Effector CD4-positive, alpha-beta T cell (primary cell): ENCODE data around the gene PSRC1.

ENCODE experiments used
- DNase-seq: peaks from one replicate; pipeline ENCODE4 v3.0.0-alpha.2; 2020

Gene PSRC1

DNA sequence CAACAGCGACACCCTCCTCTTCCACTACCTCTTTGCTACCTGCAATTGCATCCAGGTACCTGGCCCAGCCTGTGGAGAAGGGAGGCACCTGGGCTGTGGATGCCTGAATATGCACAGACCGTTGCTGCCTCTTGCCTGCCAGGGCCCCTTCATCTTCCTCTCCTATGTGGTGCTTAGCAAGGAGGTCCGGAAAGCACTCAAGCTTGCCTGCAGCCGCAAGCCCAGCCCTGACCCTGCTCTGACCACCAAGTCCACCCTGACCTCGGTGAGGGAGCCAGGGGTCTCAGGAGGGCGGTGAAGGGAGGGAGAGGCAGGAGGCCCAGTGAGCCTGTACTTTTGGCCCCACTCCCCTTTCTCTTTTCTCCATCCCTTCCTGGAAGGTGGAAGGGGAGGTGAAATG lies 11.5 kb downstream of the PSRC1 start:
- no peak for DNase-seq

DNA sequence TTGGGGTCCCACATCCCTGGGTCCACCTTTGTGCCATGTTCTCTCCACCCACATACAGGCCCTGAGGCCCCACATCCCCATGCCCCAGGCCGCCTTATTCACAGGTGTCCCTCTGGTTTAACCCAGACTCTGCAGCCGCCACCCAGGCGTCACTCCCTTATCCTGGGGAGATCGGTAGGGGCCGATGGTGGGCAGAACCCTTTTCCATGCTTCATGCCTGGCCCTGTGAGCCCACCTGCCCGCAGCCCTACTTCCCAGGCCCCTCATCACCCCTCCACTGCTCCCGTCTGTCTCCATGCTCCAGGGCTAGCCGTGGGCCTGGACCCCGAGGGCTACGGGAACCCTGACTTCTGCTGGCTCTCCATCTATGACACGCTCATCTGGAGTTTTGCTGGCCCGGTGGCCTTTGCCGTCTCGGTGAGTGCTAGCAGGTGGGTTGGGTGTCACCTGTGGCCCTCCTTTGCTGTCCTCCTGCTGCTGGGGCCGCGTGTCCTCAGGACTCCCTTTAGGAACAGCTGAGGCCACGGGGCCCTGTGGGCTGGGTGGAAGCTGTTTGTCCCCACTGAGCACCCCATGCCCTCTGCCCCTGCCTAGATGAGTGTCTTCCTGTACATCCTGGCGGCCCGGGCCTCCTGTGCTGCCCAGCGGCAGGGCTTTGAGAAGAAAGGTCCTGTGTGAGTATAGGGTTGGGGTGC lies 12.2 kb downstream of the PSRC1 start:
- DNase-seq: no peak

DNA sequence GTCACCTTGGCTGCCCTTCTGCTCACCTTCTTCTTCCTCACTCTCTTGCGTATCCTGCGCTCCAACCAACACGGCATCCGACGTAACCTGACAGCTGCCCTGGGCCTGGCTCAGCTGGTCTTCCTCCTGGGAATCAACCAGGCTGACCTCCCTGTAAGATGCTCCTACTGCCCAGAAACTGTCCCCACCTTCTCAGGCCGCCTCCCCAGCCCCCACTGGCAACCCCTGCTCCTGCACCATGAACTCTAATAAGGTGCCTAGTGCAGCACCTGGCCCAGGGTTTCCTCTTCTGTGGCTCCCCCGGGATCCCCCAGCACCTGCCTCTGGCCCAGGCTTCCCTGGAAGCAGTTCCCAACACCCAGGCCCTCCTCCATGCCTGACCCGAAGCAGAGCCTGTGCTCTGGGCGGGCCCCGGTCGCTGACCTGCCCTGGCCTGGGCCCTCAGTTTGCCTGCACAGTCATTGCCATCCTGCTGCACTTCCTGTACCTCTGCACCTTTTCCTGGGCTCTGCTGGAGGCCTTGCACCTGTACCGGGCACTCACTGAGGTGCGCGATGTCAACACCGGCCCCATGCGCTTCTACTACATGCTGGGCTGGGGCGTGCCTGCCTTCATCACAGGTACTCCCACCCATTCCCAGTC lies 12.8 kb downstream of the PSRC1 start:
- DNase-seq: no peak

DNA sequence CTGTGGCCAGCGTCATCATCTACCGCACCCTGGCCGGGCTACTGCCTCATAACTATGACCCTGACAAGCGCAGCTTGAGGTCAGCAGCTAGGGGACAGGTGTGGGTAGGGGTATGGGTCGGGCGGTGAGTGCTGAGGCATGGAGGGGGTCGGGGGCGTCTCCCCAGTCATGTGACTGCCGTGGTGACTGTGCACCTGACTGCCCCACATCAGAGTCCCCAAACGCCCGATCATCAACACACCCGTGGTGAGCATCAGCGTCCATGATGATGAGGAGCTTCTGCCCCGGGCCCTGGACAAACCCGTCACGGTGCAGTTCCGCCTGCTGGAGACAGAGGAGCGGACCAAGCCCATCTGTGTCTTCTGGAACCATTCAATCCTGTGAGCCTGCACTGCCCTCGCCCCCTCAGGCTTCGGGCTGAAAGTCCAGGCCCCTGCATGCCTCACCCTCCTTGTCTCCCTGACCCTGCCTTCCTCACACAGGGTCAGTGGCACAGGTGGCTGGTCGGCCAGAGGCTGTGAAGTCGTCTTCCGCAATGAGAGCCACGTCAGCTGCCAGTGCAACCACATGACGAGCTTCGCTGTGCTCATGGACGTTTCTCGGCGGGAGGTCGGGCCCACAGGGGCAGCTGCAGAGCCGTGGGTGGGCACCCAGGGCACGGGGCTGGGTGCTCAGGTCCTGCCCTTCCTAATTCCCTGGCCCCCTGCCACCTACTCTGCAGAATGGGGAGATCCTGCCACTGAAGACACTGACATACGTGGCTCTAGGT lies 13.5 kb downstream of the PSRC1 start:
- DNase-seq: no peak

GRCh38 chr1:109268431-109269211 lies 14.3 kb downstream of the PSRC1 start:
- no peak for DNase-seq

DNA sequence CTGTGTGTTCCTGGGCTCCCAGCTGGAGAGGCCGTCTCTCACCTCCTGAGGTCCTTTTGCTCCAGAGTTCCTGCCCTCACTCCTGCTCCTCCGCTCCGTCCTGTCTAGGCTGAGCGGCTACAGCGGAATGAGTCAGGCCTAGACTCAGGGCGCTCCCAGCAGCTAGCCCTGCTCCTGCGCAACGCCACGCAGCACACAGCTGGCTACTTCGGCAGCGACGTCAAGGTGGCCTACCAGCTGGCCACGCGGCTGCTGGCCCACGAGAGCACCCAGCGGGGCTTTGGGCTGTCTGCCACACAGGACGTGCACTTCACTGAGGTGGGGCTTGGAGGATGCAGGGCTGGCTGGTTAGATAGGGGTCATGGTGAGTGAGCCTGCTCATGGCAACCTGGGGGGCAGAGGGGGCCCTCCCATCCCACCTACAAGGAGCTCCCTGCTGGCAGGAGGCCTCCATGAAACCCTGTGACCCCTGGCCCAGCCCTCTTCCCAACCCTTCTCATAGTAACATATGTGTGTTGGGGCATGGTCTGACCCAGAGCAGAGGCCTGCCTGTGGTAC lies 15.1 kb downstream of the PSRC1 start:
- DNase-seq: no peak

DNA sequence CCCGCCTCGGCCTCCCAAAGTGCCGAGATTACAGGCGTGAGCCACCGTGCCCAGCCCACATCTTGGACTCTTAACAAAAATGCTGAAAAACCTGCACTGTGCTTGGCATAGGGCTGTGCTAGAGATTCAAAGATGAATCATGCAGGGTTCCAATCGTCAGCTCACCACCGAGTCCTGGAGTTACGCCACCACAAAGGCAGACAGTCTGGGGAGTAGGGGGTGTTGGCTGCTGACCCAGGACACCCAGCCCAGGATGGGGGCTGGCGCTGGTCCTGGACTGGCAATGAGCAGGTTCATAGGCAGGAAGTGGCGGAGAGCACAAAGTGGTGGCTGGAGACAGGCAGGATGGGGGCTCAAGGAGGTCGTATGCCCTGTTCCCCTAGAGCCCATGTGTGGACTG lies 16.0 kb downstream of the PSRC1 start:
- DNase-seq: no peak

- DNase-seq: no peak
Measured at GRCh38 chr1:109265741-109266330, 17.1 kb downstream of the PSRC1 start.

DNA sequence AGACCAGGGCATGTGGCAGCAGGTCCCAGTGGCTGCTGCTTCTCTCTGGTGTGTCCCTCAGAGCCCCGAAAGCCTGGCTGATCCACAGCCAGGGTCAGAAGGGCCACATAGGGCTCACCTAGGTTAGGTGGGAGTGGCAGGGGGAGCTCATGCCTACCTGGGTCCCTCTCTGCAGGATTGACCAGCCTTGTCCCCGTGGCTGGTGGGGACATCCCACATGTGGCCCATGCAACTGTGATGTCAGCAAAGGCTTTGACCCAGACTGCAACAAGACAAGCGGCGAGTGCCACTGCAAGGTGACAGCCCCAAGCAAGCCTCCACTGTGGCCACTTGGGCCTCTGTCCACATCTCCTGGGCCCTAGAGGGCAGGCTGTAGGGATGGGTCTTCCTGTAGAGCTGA lies 17.9 kb downstream of the PSRC1 start:
- no peak for DNase-seq

DNA sequence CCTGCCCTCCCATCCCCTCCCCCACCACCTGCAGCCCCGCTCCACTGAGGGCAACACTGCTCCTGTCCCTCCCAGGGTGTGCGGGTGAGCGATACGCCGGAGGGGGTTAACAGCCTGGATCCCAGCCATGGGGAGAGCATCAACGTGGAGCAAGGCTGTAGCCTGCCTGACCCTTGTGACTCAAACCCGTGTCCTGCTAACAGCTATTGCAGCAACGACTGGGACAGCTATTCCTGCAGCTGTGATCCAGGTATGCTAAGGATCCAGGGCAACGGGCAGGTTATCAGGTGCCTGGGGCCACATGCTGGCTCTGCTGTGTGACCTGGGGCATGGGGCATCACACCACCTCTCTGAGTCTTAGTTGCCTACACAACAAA lies 18.6 kb downstream of the PSRC1 start:
- DNase-seq: no peak

- peak; percentile 70 for DNase-seq
Measured at GRCh38 chr1:109263597-109264378, 19.2 kb downstream of the PSRC1 start.

DNA sequence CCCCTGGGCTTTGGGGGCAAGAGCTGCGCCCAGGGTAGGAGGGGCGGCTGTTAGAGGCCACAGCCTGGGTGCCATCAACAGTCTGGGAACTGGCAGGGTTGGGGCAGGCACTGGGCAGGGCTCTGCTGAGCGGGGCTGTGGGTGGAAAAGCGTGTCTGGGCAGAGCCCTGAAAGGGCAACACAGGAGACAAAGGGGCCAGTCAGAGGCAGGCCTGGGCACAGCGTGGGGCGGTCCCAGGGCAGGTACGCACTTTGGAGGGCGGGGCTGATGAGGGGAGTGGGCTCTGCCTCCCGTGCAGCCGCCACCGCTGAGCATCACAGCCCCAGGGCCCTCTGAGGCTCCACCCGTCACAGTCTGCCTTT lies 19.7 kb downstream of the PSRC1 start:
- no peak for DNase-seq

DNA sequence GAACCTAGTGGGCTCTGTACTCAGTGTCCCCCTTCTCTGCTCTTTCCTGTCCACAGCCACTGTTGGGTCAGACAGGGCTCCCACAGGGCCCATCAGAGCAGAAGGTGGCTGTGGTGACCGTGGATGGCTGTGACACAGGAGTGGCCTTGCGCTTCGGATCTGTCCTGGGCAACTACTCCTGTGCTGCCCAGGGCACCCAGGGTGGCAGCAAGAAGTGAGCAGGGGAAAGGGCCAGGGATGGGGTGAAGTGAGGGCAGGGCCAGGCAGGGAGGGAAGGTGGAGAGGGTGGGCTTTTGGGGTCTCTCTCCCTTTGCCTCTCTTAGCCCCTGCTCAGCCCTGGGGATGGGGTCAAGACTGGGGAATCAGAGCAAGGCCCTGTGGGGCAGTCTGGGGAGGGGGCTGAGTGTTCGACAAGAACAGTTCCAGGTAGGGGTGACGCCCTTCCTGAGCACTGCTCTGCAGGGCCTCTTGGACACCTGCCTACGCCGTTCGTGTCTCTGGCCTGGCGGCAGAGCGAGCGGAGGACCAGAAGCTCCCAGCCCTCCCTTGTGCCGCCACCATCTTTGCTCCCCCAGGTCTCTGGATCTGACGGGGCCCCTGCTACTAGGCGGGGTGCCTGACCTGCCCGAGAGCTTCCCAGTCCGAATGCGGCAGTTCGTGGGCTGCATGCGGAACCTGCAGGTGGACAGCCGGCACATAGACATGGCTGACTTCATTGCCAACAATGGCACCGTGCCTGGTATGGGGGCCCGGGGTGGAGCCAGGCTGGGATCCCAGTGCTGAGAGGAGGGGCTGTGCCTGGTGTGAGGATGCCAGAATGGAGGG lies 20.5 kb downstream of the PSRC1 start:
- DNase-seq: no peak

- no peak for DNase-seq
Measured at GRCh38 chr1:109261578-109261977, 21.4 kb downstream of the PSRC1 start.

DNA sequence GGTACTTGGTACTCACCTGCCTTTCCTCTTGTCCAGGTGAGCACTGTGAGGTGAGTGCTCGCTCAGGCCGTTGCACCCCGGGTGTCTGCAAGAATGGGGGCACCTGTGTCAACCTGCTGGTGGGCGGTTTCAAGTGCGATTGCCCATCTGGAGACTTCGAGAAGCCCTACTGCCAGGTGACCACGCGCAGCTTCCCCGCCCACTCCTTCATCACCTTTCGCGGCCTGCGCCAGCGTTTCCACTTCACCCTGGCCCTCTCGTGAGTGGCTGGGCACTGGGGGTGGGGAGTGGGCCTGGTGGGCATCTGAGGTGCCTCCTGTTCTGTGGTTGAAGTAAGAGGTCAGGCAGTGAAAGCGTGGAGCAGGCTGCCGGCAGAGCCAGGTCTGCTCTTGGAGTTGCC lies 21.9 kb downstream of the PSRC1 start:
- DNase-seq: no peak

DNA sequence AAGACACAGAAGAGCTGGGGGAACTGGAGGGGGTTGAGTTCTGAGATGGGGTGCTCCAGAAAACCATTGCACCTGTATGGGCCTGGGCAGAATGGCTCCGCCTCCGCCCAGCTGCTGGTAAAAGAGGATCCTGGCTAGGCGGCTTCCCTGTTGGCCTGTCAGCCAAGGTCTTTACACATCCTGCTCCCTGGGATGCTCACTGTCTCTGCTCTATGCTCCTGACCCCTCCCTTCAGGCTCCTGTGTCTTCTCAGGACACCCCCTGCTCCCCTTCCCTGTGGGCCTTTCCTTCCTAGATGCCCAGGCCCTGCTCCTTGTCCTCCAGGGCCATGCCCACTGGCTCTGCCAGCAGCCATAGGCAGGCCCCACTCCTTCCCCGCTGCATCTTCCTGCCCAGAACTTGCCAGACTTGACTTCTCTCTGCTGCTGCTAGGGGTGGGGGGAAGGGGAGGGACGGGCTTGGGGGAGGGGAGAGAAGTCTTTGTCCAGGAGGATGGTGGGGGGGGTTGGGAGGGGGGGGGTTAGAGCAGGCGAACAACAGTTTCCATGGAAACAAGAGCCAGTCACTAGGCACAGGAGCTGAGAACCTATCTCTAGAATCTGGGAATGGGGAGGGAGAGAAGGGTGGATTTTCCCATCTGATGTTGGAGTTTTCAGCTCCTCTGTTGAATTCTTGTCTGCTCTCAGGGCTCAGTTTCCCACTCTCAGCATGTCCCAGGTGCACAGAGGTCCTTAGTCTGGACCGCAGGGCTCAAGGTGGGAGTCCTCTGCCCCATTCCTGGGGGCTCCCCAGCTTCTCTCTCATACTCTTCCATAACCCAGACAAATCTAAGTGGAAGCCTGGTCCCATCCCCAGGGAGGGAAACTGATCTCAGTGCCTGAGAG lies 23.0 kb downstream of the PSRC1 start:
- DNase-seq: no peak

DNA sequence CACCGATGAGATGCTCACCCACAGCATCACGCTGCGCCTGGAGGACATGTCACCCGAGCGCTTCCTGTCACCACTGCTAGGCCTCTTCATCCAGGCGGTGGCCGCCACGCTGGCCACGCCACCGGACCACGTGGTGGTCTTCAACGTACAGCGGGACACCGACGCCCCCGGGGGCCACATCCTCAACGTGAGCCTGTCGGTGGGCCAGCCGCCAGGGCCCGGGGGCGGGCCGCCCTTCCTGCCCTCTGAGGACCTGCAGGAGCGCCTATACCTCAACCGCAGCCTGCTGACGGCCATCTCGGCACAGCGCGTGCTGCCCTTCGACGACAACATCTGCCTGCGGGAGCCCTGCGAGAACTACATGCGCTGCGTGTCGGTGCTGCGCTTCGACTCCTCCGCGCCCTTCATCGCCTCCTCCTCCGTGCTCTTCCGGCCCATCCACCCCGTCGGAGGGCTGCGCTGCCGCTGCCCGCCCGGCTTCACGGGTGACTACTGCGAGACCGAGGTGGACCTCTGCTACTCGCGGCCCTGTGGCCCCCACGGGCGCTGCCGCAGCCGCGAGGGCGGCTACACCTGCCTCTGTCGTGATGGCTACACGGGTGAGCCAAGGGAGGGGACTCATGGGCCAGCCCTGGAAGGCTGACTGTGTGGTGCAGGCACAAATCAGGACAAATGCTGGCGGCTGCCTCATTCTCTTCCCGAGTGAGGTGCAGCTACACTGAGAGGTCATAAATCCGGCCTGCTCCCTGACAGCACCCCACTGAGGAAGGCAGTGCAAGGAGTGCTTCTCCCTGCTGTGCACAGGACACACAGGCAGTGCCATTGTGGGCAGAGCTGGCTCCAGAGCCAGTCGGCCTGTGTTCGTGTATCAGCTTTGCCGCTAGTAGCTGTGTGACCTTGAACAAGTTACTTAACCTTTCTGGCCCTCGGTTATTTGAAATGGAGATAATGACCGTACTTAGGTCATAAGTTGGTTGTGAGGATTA lies 24.2 kb downstream of the PSRC1 start:
- DNase-seq: no peak

DNA sequence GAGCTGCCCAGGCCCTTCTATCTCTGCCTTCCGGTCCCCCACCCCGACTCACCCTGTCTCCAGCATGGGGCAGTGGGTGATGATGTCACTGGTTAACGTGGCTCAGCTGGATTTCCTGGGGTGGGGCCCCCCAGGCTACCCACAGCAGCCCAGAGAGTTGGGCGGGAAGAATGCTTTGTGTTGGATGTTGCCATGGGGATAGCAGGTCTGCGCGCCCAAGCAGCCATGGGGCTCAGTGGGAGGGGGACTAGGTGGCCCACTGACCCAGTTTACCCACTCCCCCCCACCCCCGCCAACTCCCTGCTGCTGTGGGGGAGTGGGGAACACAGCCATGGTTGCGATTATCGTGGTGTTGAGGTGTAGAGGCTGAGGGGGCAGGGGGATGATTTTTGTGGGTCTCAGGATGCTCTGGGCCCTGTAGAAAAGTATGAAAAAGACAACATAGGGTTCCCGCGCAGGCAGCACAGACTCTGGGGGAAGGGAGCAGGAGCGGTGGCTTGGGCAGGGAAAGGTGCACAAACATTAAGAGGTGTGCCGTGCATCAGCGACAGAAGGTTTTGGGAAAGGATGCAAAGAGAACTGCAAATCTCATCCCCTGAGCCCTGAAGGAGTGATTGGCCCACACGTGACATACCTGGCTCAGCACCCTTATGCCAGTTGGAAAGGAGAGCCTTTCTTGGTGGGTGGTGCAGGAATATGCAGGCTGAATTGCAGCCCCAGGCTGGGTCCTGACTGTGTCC lies 25.1 kb downstream of the PSRC1 start:
- DNase-seq: no peak
